OCI-LY1 (cell line): ENCODE measurements around the gene RAPGEF4.

Experiments
- H2AFZ ChIP-seq: fragments of 200-600 bp; sonication (generic), shearing (Covaris generic); 2 replicates; pipeline ENCODE4 v1.6.0; 2014; ENCODE audit warnings: antibody characterized with exemption, mild to moderate bottlenecking, low read length
- H3F3A ChIP-seq: fragments of 200-600 bp; sonication (generic), shearing (Covaris generic); 2 replicates; pipeline ENCODE4 v1.6.0; 2014; ENCODE audit warnings: mild to moderate bottlenecking, antibody characterized with exemption, low read length, moderate library complexity; ENCODE audit not compliant: insufficient read depth
- H3K27ac ChIP-seq: fragments of 200-600 bp; sonication (generic); 2 replicates; pipeline ENCODE4 v1.5.1; 2014; ENCODE audit warnings: low read length, mixed run types, mild to moderate bottlenecking, low read depth; ENCODE audit not compliant: poor library complexity, severe bottlenecking
- H3K27me3 ChIP-seq: fragments of 200-600 bp; sonication (generic); 2 replicates; pipeline ENCODE4 v1.6.0; 2014; ENCODE audit warnings: antibody characterized with exemption, mild to moderate bottlenecking, low read length, moderate library complexity; ENCODE audit not compliant: insufficient read depth
- H3K36me3 ChIP-seq: fragments of 200-600 bp; sonication (generic); 2 replicates; pipeline ENCODE4 v1.6.1; 2014; ENCODE audit warnings: mild to moderate bottlenecking, antibody characterized with exemption, low read length, moderate library complexity, mixed read lengths; ENCODE audit not compliant: insufficient read depth
- H3K4me1 ChIP-seq: fragments of 200-600 bp; sonication (generic); 2 replicates; pipeline ENCODE4 v1.5.1; 2014; ENCODE audit warnings: mild to moderate bottlenecking, low read length, moderate library complexity; ENCODE audit not compliant: insufficient read depth, severe bottlenecking
- H3K4me2 ChIP-seq: fragments of 200-600 bp; sonication (generic), shearing (Covaris generic); 2 replicates; pipeline ENCODE4 v1.6.1; 2014; ENCODE audit warnings: low read length
- H3K4me3 ChIP-seq: fragments of 200-600 bp; sonication (generic); 2 replicates; pipeline ENCODE4 v1.5.1; 2014; ENCODE audit warnings: low read length, low read depth, mild to moderate bottlenecking, mixed read lengths; ENCODE audit not compliant: poor library complexity, severe bottlenecking
- H3K79me2 ChIP-seq: fragments of 200-600 bp; shearing (Covaris generic); 2 replicates; pipeline ENCODE4 v1.6.1; 2016; ENCODE audit warnings: mixed run types, low read length, mixed read lengths; ENCODE audit not compliant: insufficient read depth
- H3K9ac ChIP-seq: fragments of 200-600 bp; sonication (generic), shearing (Covaris generic); 2 replicates; pipeline ENCODE4 v1.6.1; 2014; ENCODE audit warnings: mild to moderate bottlenecking, low read length, mixed read lengths
- H3K9me2 ChIP-seq: fragments of 200-600 bp; sonication (generic), shearing (Covaris generic); 2 replicates; pipeline ENCODE4 v1.6.1; 2014; ENCODE audit warnings: low read depth, mild to moderate bottlenecking, low read length, mixed read lengths
- H3K9me3 ChIP-seq: fragments of 200-600 bp; shearing (Covaris generic); 2 replicates; pipeline ENCODE4 v1.6.1; 2014; ENCODE audit warnings: low read length, mixed read lengths
- H4K20me1 ChIP-seq: fragments of 200-600 bp; sonication (generic), shearing (Covaris generic); 2 replicates; pipeline ENCODE4 v1.6.0; 2016; ENCODE audit warnings: mild to moderate bottlenecking, low read length; ENCODE audit not compliant: insufficient read depth
- EZH2 ChIP-seq: fragments of 200-600 bp; sonication (generic), shearing (Covaris generic); IDR thresholded peaks from 2 replicates; pipeline ENCODE4 v1.8.0; 2017; ENCODE audit warnings: borderline replicate concordance, mixed run types, mild to moderate bottlenecking, antibody characterized with exemption, low read length, moderate library complexity, mixed read lengths
- TF ChIP-seq, protein P1 (sequence below): fragments of 200-600 bp; sonication (generic), shearing (Covaris generic); IDR thresholded peaks from 2 replicates; pipeline ENCODE4 v1.5.1; 2017; ENCODE audit warnings: mild to moderate bottlenecking, antibody characterized with exemption, low read length, moderate library complexity, mixed read lengths

RAPGEF4 gene

DNA sequence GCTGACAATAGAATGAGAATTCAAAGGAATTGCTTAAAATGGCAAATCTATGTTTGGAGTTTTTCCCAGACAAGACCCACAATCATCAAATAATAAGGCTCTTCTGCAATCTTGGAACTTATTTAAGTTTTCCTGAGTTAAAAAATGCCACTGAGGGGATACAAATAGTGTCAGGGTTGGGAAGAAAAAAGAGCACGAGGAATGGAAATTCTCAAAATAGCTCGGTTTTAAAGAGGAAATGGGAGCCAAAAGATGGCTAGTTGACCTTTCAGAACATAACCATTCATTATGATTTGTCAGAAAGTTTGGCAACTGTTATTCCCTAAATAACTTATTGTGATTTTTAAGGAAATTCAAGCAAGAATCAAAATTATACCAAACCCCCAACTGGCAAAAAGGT, 127.7 kb downstream of the RAPGEF4 start:
- Histone ChIP-seq H3K9me3 (no peaks in the 10 kb centered on the region), H3K4me2 (no peak overlapping the region), H3K36me3 (no peaks in the 10 kb centered on the region), H3K4me1 (no peaks in the 10 kb centered on the region), H3K79me2 (no peaks in the 10 kb centered on the region), H3F3A (no peaks in the 10 kb centered on the region), H3K9me2 (no peaks in the 10 kb centered on the region), H4K20me1 (no peaks in the 10 kb centered on the region), H3K4me3 (no peak overlapping the region), H3K27me3 (no peaks in the 10 kb centered on the region), H3K27ac (no peak overlapping the region), H2AFZ (no peak overlapping the region), H3K9ac (no peak overlapping the region)
- no peak for TF ChIP-seq EZH2
- TF ChIP-seq, protein P1, sequence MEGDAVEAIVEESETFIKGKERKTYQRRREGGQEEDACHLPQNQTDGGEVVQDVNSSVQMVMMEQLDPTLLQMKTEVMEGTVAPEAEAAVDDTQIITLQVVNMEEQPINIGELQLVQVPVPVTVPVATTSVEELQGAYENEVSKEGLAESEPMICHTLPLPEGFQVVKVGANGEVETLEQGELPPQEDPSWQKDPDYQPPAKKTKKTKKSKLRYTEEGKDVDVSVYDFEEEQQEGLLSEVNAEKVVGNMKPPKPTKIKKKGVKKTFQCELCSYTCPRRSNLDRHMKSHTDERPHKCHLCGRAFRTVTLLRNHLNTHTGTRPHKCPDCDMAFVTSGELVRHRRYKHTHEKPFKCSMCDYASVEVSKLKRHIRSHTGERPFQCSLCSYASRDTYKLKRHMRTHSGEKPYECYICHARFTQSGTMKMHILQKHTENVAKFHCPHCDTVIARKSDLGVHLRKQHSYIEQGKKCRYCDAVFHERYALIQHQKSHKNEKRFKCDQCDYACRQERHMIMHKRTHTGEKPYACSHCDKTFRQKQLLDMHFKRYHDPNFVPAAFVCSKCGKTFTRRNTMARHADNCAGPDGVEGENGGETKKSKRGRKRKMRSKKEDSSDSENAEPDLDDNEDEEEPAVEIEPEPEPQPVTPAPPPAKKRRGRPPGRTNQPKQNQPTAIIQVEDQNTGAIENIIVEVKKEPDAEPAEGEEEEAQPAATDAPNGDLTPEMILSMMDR, result no peak

DNA sequence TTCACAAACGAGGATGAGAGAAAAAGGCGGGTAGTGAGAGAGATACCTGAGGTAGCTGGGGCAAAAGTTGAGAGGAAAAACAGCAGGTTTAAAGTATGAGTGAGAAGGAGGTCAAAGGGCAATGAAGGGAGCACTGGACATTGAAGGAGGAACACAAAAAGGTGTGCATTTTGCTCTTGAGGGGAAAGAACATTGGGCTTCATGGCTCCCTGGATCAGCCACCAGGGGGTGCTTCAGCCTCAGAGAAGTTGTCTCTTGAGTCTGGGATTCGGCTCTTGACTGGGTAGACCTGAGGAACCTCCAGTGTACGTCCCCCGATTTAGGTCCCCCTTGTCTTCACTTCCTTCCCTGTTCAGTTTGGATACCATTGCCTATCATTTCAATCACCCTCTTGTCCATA, 128.5 kb downstream of the RAPGEF4 start:
- Histone ChIP-seq H3K9me3 (no peaks in the 10 kb centered on the region), H3K27ac (no peak overlapping the region), H3K36me3 (no peaks in the 10 kb centered on the region), H3K27me3 (no peaks in the 10 kb centered on the region), H3K4me3 (no peak overlapping the region), H2AFZ (no peak overlapping the region), H3K9me2 (no peaks in the 10 kb centered on the region), H3K4me1 (no peaks in the 10 kb centered on the region), H4K20me1 (no peaks in the 10 kb centered on the region), H3F3A (no peaks in the 10 kb centered on the region), H3K79me2 (no peaks in the 10 kb centered on the region), H3K4me2 (no peak overlapping the region), H3K9ac (no peak overlapping the region)
- TF ChIP-seq, protein P1, result peak; percentile 60
- no peak for TF ChIP-seq EZH2

DNA sequence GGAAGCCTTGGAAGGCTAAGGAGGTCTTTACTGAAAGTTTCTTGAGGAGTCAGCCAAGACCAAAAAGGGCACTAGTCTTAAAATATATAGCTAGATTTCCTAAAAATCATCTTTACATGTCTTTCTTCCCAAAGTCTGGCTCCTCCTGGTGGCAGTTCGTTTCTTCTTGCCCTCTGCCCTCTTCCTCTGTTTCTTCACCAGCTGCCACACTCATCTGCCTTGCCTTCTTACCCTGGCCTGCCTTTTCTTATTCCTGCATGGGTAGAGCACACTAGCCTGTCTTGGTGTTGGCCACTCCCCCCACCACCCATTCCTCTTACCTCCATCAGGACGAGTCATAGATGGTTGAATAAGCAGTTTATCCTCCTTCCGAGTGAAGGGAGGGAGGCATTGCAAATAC, 129.8 kb downstream of the RAPGEF4 start:
- no peaks in the 10 kb centered on the region for H3K79me2 ChIP-seq
- H3K4me2 ChIP-seq, result no peak overlapping the region
- H3K36me3 ChIP-seq, result no peaks in the 10 kb centered on the region
- no peaks in the 10 kb centered on the region for H3F3A ChIP-seq
- H3K4me3 ChIP-seq, result no peak overlapping the region
- H3K9me2 ChIP-seq, result no peaks in the 10 kb centered on the region
- no peaks in the 10 kb centered on the region for H3K9me3 ChIP-seq
- H3K27ac ChIP-seq, result no peak overlapping the region
- H2AFZ ChIP-seq, result no peak overlapping the region
- no peaks in the 10 kb centered on the region for H4K20me1 ChIP-seq
- no peaks in the 10 kb centered on the region for H3K27me3 ChIP-seq
- H3K9ac ChIP-seq, result no peak overlapping the region
- no peaks in the 10 kb centered on the region for H3K4me1 ChIP-seq
- TF ChIP-seq, protein P1, result no peak
- no peak for TF ChIP-seq EZH2
